Neural cell (in vitro differentiated cells): ENCODE results near the gene RCC1.

Experiments
- SMC3 ChIP-seq: fragments of 450-650 bp; conservative IDR thresholded peaks from 2 replicates; pipeline ENCODE4 v1.6.1; 2014; ENCODE audit warnings: antibody characterized with exemption, mild to moderate bottlenecking, moderate library complexity; ENCODE audit not compliant: poor library complexity
- TAF1 ChIP-seq: IDR thresholded peaks from 2 replicates; pipeline ENCODE4 v1.6.1; 2012; ENCODE audit warnings: low read depth
- TF ChIP-seq, protein P1 (sequence below): IDR thresholded peaks from 2 replicates; pipeline ENCODE4 v1.6.1; 2012; ENCODE audit warnings: borderline replicate concordance
- TF ChIP-seq, protein P2 (sequence below): fragments of 450-650 bp; IDR thresholded peaks from 2 replicates; pipeline ENCODE4 v1.5.1; 2014; ENCODE audit warnings: antibody characterized with exemption, mild to moderate bottlenecking, moderate library complexity; ENCODE audit not compliant: poor library complexity, severe bottlenecking

DNA sequence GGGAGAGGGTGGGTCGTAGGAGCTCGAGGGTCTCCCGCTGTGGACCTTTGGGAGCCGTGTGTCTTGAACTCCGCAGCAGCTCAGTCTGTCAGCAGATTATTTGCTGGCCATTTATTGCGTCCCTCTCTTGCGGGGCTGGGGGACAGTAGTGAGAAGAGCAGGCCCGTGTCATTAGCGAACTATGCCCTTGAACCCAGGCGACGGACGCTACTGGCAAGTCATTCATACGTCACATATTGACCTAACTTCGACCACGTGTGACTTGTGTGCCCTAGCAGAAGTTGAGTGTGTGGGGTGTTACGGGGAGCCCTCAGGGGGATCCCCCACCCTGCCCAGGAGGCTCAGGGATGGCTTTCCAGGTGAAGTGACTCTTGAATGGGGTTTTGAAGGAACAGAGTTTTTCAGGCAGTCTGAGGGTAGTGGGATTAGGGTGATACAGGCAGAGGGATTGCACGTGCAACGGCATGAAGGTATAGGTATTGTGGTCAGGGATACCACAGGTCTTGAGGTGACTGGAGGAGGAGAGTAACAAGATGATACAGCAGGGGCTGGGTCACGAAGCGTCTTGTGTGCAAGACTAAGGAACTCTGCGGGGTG lies 13.0 kb downstream of the RCC1 start:
- TF ChIP-seq, protein P1, sequence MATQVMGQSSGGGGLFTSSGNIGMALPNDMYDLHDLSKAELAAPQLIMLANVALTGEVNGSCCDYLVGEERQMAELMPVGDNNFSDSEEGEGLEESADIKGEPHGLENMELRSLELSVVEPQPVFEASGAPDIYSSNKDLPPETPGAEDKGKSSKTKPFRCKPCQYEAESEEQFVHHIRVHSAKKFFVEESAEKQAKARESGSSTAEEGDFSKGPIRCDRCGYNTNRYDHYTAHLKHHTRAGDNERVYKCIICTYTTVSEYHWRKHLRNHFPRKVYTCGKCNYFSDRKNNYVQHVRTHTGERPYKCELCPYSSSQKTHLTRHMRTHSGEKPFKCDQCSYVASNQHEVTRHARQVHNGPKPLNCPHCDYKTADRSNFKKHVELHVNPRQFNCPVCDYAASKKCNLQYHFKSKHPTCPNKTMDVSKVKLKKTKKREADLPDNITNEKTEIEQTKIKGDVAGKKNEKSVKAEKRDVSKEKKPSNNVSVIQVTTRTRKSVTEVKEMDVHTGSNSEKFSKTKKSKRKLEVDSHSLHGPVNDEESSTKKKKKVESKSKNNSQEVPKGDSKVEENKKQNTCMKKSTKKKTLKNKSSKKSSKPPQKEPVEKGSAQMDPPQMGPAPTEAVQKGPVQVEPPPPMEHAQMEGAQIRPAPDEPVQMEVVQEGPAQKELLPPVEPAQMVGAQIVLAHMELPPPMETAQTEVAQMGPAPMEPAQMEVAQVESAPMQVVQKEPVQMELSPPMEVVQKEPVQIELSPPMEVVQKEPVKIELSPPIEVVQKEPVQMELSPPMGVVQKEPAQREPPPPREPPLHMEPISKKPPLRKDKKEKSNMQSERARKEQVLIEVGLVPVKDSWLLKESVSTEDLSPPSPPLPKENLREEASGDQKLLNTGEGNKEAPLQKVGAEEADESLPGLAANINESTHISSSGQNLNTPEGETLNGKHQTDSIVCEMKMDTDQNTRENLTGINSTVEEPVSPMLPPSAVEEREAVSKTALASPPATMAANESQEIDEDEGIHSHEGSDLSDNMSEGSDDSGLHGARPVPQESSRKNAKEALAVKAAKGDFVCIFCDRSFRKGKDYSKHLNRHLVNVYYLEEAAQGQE = no peak
- TF ChIP-seq TAF1 = no peak
- TF ChIP-seq, protein P2, sequence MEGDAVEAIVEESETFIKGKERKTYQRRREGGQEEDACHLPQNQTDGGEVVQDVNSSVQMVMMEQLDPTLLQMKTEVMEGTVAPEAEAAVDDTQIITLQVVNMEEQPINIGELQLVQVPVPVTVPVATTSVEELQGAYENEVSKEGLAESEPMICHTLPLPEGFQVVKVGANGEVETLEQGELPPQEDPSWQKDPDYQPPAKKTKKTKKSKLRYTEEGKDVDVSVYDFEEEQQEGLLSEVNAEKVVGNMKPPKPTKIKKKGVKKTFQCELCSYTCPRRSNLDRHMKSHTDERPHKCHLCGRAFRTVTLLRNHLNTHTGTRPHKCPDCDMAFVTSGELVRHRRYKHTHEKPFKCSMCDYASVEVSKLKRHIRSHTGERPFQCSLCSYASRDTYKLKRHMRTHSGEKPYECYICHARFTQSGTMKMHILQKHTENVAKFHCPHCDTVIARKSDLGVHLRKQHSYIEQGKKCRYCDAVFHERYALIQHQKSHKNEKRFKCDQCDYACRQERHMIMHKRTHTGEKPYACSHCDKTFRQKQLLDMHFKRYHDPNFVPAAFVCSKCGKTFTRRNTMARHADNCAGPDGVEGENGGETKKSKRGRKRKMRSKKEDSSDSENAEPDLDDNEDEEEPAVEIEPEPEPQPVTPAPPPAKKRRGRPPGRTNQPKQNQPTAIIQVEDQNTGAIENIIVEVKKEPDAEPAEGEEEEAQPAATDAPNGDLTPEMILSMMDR = no peak
- TF ChIP-seq SMC3 = no peak
